KMS-11 (cell line): ENCODE data around the gene C12orf56.

ENCODE experiments used
- H2AFZ ChIP-seq: fragments of 200-600 bp; sonication (generic); 2 replicates; pipeline ENCODE4 v1.6.1; 2016; ENCODE audit warnings: antibody characterized with exemption, mixed run types, low read depth
- H3K27ac ChIP-seq: fragments of 200-600 bp; sonication (generic); 2 replicates; pipeline ENCODE4 v1.6.1; 2016; ENCODE audit warnings: mild to moderate bottlenecking, mixed run types
- H3K27me3 ChIP-seq: fragments of 200-600 bp; sonication (generic); 2 replicates; pipeline ENCODE4 v1.6.1; 2017; ENCODE audit warnings: mild to moderate bottlenecking, low read depth, mixed run types, moderate library complexity; ENCODE audit not compliant: insufficient read depth
- H3K36me3 ChIP-seq: fragments of 200-600 bp; sonication (generic); 2 replicates; pipeline ENCODE4 v1.6.1; 2017; ENCODE audit warnings: mild to moderate bottlenecking, mixed run types; ENCODE audit not compliant: insufficient read depth
- H3K4me1 ChIP-seq: fragments of 200-600 bp; sonication (generic); 2 replicates; pipeline ENCODE4 v1.6.1; 2016; ENCODE audit warnings: mild to moderate bottlenecking, low read depth, mixed run types; ENCODE audit not compliant: poor library complexity, severe bottlenecking
- H3K4me2 ChIP-seq: fragments of 200-600 bp; sonication (generic); 2 replicates; pipeline ENCODE4 v1.7.0; 2016; ENCODE audit warnings: mild to moderate bottlenecking, mixed run types
- H3K4me3 ChIP-seq: fragments of 200-600 bp; sonication (generic); IDR thresholded peaks from 2 replicates; pipeline ENCODE4 v1.6.1; 2017; ENCODE audit warnings: low read depth, low read length, mixed read lengths; ENCODE audit not compliant: insufficient read depth
- H3K79me2 ChIP-seq: fragments of 200-600 bp; sonication (generic); 2 replicates; pipeline ENCODE4 v1.6.1; 2016; ENCODE audit warnings: low read depth, mixed run types; ENCODE audit not compliant: insufficient read depth
- H3K9ac ChIP-seq: fragments of 200-600 bp; sonication (generic); 2 replicates; pipeline ENCODE4 v1.6.1; 2016; ENCODE audit warnings: mild to moderate bottlenecking, mixed run types
- H4K20me1 ChIP-seq: fragments of 200-600 bp; sonication (generic); 2 replicates; pipeline ENCODE4 v1.6.1; 2016; ENCODE audit warnings: mild to moderate bottlenecking, mixed run types; ENCODE audit not compliant: insufficient read depth
- TF ChIP-seq, protein P1 (sequence below): fragments of 200-600 bp; sonication (generic); conservative IDR thresholded peaks from 2 replicates; pipeline ENCODE4 v1.6.1; 2017; ENCODE audit warnings: low read depth, mild to moderate bottlenecking, antibody characterized with exemption, low read length, moderate library complexity, mixed read lengths

The C12orf56 gene

DNA sequence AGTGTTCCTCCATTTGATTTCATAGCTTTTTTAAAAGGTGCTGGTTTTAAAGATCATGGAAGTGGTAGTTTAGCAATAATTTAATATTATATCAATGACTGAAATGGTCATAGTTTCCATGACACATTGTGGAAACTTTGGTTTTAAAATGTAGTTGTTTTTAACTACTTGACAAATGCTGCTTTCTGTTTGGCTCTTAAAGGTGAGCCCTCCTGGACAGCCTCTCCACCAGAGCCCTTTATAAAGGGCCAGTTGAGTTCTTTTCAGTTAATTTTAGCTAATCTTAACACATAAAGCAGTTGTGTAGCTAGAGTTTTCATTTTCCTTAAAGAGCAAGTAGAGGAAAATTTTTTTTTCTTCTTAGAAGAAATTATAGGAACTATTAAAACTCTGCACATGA, 27.7 kb upstream of the C12orf56 start:
- Histone ChIP-seq H3K4me2 (no peak overlapping the region), H3K27me3 (no peaks in the 10 kb centered on the region), H3K9ac (no peak overlapping the region), H3K27ac (0 out of 2 replicates have a peak overlapping the region, but pooled peaks have one; percentile 9), H3K79me2 (peaks cover 55% of the 10 kb centered on the region), H3K36me3 (peaks cover 87% of the 10 kb centered on the region; the same call in 1 of the 2 replicates), H2AFZ (no peak overlapping the region), H3K4me3 (no peak overlapping the region), H4K20me1 (0 out of 2 replicates have a peak, but pooled peaks cover 3% of the 10 kb centered on the region), H3K4me1 (no peaks in the 10 kb centered on the region)
- TF ChIP-seq, protein P1, sequence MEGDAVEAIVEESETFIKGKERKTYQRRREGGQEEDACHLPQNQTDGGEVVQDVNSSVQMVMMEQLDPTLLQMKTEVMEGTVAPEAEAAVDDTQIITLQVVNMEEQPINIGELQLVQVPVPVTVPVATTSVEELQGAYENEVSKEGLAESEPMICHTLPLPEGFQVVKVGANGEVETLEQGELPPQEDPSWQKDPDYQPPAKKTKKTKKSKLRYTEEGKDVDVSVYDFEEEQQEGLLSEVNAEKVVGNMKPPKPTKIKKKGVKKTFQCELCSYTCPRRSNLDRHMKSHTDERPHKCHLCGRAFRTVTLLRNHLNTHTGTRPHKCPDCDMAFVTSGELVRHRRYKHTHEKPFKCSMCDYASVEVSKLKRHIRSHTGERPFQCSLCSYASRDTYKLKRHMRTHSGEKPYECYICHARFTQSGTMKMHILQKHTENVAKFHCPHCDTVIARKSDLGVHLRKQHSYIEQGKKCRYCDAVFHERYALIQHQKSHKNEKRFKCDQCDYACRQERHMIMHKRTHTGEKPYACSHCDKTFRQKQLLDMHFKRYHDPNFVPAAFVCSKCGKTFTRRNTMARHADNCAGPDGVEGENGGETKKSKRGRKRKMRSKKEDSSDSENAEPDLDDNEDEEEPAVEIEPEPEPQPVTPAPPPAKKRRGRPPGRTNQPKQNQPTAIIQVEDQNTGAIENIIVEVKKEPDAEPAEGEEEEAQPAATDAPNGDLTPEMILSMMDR, result no peak

DNA sequence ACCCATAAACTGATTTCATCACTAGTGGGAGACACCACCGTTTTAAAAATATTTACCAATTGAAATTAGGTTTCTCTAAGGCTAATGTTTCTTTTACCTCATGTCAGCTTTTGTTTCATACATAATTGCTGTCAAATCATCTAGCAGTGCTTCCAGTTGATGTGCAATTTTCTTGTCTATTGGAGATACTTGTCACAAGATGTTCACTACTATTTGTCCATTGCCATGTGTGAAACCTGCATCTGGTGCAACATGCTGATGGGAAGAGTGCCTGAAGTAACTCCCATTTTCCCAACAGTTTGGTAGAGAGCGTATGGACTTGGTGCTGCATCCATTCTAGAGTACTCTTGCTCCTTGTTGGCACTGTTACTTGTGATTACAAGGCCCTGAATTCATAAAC, 23.3 kb upstream of the C12orf56 start:
- Histone ChIP-seq H3K79me2 (peaks cover 86% of the 10 kb centered on the region), H4K20me1 (peaks cover 21% of the 10 kb centered on the region), H3K4me1 (peaks cover 19% of the 10 kb centered on the region), H3K9ac (no peak overlapping the region), H3K36me3 (peaks cover 68% of the 10 kb centered on the region; the same call in 1 of the 2 replicates), H3K27me3 (no peaks in the 10 kb centered on the region), H3K4me3 (no peak overlapping the region), H3K27ac (no peak overlapping the region), H2AFZ (no peak overlapping the region), H3K4me2 (no peak overlapping the region)
- TF ChIP-seq, protein P1, result no peak

GRCh38 chr12:64412459-64412858, 21.9 kb upstream of the C12orf56 start:
- H3K4me2 ChIP-seq, result no peak overlapping the region
- peaks cover 91% of the 10 kb centered on the region for H3K79me2 ChIP-seq
- H3K27ac ChIP-seq, result no peak overlapping the region
- no peak overlapping the region for H3K9ac ChIP-seq
- H3K4me1 ChIP-seq, result peaks cover 33% of the 10 kb centered on the region
- TF ChIP-seq, protein P1, result no peak
- peaks cover 31% of the 10 kb centered on the region for H4K20me1 ChIP-seq
- peaks cover 54% of the 10 kb centered on the region; the same call in 1 of the 2 replicates for H3K36me3 ChIP-seq
- no peak overlapping the region for H2AFZ ChIP-seq
- no peaks in the 10 kb centered on the region for H3K27me3 ChIP-seq
- H3K4me3 ChIP-seq, result no peak overlapping the region

GRCh38 chr12:64411427-64411826, 20.9 kb upstream of the C12orf56 start:
- TF ChIP-seq, protein P1, result no peak
- H3K27ac ChIP-seq, result no peak overlapping the region
- peaks cover 33% of the 10 kb centered on the region for H4K20me1 ChIP-seq
- no peak overlapping the region for H2AFZ ChIP-seq
- H3K4me2 ChIP-seq, result no peak overlapping the region
- H3K79me2 ChIP-seq, result peaks cover 92% of the 10 kb centered on the region
- H3K27me3 ChIP-seq, result no peaks in the 10 kb centered on the region
- H3K9ac ChIP-seq, result no peak overlapping the region
- H3K36me3 ChIP-seq, result peaks cover 45% of the 10 kb centered on the region; the same call in 1 of the 2 replicates
- peaks cover 44% of the 10 kb centered on the region for H3K4me1 ChIP-seq
- H3K4me3 ChIP-seq, result no peak overlapping the region
